HG03521 (cell line): ENCODE results near the gene OGDH.
"Not testable (repeated sequence)": the region's sequence is repeated elsewhere in the genome, so short reads cannot be mapped to it uniquely, and the experiment has no call there.

Experiments
- ATAC-seq: cut with Tn5 transposase; IDR thresholded peaks from one replicate; pipeline ENCODE4 v1.9.1; 2021; ENCODE audit warnings: mild to moderate bottlenecking, moderate library complexity; ENCODE audit not compliant: unreplicated experiment

The OGDH gene

DNA sequence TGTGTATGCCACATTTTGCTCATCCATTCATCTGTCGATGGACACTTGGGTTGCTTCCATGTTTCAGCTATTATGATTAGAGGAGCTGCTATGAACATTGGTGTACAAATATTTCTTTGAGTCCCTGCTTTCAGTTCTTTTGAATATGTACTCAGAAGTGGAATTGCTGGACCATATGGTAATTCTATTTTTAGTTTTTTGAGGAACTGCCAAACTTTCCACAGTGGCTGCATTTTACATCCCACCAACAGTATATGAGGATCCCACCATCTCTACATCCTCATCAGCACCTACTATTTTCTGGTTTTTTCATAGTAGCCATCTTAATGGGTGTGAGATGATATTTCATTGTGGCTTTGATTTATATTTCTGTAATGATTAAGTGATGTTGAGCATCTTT is 97.5 kb downstream of the OGDH start:
- no peak for ATAC-seq

DNA sequence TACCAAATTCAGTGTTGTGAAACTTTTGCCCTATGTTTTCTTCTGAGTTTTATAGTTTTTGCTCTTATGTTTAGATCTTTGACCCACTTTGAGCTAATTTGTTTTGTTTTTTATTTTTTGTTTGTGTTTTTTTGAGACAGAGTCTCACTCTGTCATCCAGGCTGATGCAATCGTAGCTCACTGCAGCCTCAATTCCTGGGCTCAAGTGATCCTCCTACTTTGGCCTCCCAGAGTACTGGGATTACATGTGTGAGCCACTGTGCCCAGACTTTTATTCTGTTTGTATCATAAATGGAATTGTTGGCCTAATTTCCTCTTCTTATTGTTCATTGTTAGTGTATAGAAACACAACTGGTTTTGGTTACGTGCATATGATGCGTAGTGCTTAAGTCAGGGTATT is 99.0 kb downstream of the OGDH start:
- no peak for ATAC-seq

DNA sequence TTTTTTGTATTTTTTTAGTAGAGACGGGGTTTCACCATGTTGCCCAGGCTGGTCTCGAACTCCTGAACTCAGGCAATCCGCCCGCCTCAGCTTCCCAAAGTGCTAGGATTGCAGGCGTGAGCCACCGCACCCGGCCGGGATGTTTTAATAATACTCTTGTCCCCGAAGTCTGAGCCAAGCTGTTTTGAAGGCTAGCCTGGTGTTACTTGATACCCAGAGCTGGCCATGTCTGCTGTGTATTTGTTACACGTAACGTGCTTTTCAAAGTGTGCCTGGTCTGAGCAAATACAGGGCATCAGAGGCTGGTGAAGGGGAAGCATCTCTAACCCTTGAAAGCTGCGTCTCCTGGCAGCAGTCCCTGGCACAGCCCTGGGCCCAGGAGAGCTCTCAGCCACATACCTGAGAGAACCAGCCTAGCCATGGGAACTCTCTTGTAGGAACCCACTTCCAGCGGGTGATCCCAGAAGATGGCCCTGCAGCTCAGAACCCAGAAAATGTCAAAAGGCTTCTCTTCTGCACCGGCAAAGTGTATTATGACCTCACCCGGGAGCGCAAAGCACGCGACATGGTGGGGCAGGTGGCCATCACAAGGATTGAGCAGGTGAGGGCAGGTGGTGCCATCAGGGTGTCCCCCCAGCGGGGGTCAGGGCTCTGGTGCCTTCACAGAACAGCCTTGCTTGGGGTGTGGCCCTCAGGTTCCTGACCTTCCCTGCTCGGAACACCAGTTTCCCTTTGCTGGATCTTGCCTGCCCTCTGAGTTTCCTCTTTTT is 100.5 kb downstream of the OGDH start:
- ATAC-seq: no peak

DNA sequence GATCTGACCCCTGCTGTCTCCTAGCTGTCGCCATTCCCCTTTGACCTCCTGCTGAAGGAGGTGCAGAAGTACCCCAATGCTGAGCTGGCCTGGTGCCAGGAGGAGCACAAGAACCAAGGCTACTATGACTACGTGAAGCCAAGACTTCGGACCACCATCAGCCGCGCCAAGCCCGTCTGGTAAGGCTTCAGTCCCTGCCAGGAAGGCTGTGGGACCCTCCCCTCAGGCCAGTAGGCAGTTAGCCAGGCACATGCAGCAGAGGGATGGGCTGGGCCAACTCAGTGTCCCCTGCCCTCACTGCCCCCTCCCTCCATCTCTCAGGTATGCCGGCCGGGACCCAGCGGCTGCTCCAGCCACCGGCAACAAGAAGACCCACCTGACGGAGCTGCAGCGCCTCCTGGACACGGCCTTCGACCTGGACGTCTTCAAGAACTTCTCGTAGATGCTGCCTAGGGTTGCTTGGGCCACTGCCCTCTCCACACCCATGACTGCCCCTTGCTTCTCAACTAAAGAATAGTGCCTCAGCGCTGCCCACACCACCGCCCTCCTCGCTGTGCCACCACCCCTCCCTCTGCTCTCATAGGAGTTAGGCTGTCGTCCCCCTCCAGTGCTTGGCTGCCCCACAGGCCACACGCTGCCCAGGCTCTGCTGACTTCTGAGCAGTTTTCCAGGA is 101.3 kb downstream of the OGDH start:
- no peak for ATAC-seq

DNA sequence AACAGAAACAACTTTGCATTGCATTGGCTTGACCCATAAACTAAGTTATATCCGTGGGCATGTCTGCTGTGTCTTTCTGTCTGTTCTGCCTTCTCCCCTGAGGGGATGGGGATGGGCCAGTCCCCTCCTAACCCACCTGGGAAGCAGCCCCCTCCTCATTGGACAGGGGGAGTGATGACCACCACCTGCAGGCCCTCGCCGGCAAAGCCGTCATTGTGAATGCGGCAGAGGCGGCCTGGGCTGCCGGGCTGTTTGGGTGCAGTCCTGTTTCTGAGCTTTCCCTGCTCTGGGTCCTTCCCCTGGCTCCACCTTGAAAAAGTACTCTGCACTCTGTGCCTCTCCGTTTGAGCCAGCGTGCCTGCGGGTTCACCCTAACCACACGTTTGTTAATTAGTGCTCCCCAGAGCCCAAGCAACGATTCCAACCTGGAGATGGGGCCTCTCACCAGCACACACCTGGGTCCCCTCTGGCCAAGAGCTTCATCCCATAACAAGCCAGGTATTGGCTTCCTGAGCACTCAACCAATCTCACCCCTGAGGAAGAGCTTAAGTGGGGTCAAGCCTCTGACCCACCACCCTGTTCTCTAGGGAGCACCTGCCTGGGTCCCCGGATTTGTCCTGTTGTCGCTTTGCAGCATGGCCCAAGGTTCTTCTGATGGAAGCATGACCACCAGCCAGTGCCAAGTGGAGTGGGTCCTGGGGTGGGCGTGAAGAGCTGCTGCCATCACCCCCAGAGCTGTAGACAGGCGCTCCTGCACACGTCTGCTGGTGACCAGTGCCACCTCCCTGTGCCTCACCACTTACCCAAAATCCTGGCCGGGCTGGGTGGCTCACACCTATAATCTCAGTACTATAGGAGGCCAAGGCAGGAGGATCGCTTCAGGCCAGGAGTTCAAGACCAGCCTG is 102.8 kb downstream of the OGDH start:
- ATAC-seq: no peak

DNA sequence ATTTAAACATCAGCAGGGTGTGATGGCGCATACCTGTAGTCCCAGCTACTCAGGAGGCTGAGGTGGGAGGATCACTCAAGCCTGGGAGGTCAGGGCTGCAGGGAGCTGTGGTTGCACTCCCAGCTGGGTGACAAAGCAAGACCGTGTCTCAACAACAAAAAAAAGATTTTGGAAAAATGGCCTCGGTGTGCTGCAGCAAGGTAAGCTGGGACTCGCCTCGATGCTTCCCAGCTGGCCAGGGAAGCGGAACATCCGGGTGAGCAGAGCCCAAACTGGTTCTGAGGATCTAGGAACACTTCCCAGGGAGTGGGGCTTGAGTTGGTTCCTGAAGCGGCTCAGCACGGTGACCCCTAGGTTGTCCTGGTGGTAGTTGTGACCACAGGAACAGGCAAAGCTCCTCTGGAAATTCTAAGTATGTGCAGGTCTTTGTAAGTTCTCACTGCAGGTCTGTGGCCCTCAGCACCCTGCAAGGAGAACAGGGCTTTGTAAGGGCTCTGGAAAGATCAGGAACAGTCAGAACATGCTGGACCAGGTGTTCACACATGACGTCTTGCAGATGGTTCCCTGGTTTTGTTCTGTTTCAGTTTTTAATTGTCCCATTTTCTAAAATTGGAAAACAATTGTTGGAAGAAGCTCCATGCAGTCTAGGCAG is 103.6 kb downstream of the OGDH start:
- ATAC-seq: no peak

DNA sequence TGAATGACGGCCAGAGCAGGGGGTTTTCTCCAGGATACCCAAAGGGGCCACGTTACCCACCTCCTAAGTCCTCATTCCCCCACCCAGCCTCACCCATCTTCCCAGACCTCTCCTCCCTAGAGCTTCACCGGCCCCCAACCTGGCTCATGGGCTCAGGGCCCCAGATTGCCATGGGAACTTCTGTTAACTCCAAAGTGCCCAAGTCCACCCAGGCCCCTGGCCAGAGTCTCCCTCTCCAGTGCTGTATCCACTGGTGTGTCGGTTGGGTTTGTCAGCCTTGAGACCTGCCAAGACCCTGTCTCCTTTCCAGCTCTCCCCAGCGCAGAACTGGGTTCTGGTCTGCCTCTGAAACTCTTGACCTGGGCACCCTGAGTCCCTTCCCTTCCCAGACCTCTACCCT is 105.1 kb downstream of the OGDH start:
- ATAC-seq: no peak

DNA sequence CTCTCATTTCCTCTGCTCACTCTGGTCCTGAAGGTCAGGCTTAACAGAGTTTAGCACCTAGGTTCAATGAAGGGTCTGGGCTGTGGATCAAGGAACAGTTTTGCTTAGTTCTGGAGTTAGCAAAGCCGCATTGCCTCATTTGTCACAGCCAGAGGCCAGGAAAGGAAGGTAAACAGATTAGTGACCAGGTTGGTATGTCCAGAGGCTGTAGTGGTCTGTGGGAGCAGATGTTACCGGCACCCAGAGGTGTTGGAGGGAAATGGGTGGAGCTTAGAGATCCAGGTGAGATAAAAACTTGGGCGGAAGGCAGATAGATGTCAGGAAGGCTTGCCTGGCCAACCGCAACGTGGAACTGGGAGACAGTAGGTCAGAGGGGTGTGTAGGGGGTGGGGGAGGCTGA is 105.6 kb downstream of the OGDH start:
- ATAC-seq: no peak

DNA sequence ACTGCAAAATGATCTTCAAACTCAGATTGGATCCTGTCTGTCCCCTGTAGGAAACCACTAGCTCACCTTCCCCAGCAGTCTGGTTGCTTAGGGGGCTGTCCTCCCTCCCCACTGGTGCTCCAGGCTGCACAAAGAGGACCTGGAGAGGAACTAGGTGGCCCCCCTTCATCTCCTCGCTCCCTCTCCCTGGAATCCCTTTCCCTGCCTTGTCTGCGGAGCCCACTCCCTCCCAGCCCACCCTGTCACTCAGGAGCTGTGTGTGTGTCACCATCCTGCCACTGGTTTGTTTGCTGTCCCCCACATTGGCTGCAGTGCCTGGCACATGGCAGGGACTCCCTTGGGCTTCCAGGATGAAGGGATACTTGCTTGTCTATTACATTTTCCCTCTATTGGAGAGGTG is 106.7 kb downstream of the OGDH start:
- ATAC-seq: no peak

DNA sequence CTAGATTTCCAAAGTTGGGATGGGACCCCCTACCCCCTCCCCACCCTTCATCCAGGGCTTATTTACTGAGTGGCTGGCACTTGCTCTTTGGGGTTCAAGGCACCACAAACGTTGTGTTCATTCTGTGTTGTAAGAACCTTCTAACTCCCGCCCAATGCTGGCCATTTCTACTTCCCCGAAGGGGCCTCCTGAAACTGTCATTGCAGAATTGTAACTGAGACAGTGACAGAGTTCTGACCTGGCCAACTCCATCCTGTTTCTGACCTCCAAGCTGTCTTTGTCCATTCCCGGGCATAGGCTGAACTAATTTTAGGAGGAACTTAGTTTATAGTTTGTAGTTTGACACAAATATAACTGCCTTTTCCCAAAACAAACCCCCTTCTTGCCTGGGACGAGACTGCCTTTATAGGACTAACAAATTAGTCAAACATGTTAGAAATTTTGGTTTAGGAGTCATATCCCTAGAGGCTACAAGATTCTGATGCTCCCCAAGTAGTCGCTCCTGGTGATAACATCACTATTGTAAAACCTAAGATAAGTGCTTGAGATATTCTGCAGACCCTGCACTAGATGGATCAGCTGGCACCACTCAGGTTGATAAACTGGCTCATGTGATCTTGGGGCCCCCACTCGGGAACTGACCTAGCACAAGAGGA is 107.4 kb downstream of the OGDH start:
- ATAC-seq: no peak

DNA sequence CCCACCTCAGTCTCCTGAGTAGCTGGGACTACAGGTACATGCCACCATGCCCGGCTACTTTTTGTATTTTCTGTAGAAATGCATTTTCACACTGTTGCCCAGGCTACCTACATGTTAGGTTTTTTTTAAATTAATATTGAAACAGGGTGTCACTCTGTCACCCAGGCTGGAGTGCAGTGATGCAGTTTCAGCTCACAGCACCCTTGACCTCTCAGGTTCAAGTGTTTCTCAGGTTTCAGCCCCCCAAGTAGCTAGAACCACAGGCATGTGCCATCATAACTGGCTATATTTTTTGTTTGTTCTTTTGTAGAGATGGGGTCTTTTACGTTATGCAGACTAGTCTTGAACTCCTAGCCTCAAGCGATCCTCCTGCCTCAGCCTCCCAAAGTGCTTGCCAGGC is 109.8 kb downstream of the OGDH start:
- no peak for ATAC-seq

DNA sequence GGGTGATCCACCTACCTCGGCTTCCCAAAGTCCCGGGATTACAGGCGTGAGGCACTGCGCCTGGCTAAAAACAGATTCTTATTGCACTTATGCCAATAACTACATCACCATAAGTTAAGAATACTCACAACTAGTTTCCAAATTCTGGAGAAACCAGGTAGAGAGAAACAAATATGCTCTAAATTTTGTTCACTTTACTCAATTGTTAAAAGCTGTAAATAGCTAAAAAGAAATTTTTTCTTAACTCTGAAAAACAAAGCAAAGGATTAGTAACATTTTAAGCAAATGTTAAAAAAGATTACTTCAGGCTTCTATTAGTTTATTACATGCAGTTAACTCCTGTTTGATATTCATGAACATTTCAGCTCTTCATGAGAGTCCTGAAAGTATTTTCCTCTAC is 113.9 kb downstream of the OGDH start:
- no peak for ATAC-seq

DNA sequence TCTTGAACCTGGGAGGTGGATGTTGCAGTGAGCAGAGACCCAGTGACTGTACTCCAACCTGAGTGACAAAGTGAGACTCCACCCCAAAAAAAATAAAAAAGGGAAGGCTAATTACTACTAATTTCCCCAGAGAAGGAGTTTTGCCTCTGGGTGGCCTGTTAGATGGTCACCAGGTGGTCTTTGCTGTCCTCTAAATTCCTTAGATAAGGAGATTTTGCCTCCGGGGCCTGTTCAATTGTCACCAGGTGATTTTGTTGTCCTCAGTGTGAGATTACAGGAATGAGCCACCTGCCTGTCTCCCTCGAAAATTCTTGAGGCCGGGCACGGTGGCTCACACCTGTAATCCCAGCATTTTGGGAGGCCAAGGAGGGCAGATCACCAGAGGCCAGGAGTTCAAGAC is 117.8 kb downstream of the OGDH start:
- no peak for ATAC-seq

DNA sequence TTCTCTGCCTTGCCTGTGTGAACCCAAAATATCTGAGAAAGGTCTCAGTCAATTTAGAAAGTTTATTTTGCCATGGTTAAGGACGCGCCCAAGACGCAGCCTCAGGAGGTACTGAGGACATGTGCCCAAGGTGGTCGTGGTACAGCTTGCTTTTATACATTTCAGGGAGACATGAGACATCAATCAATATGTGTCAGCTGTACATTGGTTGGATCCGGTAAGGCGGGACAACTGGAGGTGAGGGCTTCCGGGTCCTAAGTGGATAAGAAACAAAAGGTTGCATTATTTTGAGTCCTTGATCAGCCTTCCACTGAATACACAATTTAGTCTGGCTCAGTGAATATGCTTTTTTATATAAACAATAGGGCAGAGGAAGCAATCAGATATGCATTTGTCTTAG is 119.8 kb downstream of the OGDH start:
- not testable (repeated sequence) for ATAC-seq

DNA sequence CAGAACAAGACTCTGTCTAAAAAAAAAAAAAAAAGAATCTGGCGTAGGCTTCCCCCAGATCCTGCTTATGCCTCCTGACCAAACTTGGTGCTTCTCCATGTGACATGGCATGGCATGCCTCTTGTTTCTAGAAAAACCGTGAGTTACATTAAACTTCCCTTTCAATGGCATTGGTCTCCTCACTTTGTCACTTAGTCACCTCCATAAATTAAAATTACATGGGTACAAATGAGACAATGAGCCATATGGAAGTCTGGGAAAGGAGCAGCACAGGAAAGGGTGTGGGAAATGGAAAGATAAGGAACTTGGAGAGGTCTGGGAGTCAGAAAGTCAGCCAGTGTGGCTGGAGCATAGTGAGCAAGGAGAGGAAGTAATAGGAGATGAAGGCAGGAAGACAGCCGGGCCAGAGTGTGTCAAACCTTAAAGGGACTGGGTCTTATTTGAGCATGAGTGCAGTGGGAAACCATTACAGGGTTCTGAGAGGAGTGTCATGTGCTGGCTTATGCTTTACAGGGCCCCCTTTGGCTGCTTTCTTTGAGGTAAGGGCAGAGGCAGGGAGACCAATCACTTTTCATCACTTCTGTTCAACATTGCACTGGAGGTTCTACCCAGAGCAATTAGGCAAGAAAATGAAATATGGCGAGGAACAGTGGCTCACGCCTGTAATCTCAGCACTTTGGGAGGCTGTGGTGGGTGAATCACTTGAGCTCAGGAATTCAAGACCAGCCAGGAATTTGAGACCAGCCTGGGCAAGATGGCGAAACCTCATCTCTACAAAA is 120.9 kb downstream of the OGDH start:
- ATAC-seq: no peak

DNA sequence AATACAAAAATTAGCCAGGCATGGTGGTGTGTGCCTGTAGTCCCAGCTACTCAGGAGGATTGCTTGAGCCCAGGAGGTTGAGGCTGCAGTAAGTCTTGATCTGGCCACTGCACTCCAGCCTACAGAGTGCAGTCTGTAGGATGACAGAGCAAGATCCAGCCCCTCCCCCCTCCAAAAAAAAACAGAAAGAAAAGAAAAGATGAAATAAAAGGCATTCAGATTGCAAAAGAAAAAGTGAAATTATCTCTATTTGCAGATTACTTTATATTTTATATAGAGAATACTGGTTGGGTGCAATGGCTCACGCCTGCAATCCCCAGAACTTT is 121.5 kb downstream of the OGDH start:
- ATAC-seq: no peak

DNA sequence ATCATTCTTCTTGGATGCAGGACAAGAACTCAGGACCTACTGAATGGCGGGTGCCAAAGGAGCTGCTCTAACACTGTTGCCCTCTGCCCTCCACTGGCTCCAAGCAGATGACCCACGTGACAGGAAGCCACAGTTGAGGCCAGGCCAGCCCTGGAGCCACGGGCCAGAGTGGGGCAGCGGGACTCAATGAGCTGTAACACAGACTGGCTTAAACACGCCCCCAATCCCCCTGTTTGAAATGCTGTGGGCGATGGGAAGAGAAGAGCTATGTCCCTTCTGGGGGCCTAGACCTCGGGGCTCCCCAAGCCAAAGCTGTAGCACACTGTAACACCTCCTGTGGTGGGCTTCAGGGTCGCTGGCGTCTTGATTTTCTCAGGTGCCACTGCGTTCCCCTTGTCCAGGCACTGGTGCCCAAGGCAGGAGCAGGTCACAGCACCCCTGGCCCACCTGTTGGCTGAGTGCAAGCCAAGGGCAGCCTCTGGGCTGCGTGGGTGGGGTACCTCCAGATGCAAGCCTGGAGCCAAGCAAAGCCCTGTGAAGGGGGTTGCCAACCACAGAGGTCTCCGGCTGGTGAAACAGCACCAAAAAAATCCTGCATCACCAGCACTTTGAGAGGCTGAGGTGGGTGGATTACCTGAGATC is 123.6 kb downstream of the OGDH start:
- ATAC-seq: no peak

DNA sequence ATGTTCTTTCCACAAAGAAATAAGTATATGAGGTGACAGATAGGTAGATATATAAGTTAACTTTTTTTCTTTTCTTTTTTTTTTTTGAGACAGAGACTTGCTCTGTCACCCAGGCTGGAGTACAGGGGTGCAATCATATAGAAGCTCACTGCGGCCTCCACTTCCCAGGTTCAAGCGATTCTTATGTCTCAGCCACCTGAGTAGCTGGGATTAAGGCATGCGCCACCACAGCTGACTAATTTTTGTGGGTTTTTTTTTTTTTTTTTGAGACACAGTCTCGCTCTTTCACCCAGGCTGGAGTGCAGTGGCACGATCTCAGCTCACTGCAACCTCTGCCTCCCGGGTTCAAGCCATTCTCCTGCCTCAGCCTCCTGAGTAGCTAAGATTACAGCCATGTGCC is 126.5 kb downstream of the OGDH start:
- not testable (repeated sequence) for ATAC-seq

DNA sequence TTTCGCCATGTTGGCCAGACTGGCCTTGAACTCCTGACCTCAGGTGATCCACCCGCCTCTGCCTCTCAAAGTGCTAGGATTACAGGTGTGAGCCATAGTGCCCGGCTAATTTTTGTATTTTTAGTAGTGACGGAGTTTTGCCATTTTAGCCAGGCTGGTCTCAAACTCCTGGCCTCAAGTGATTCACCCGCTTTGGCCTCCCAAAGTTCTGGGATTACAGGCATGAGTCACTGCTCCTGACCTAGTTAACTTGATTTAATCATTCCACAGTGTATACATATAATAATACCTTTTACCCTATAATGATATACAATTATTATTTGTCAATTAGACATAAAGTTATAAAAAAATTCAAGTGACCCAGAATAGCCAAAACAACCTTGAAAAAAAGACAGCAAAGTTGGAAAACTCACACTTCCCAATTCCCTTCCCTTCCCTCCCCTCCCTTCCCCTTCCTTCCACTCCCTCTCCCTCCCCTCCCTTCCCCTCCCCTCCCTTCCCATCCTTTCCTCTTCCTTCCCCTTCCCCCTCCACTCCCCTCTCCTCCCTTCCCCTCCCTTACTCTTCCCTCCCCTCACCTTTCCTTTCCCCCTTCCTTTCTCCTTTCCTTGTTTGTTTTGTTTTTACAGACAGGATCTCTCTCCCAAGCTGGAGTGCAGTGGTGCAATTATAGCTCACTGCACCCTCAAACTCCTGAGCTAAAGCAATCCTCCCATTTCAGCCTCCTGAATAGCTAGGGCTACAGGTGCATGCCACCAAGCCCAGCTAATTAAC is 127.5 kb downstream of the OGDH start:
- no peak for ATAC-seq
